H1 (cell line): ENCODE measurements around the gene LHFPL2.

Experiments
- BACH1 ChIP-seq: IDR thresholded peaks from 2 replicates; pipeline ENCODE4 v1.6.1; 2012; ENCODE audit warnings: low read length, improper control_type of control experiment
- CBX8 ChIP-seq: fragments of 300-800, 300-1000 bp; sonication (generic); IDR thresholded peaks from 2 replicates; pipeline ENCODE4 v1.7.1; 2016; ENCODE audit warnings: low read depth, low read length, borderline replicate concordance
- CTCF ChIP-seq, 3 experiments: IDR thresholded peaks; 1 replicate in 2 of 3; 2 replicates in 1 of 3; pipeline versions ENCODE4 v1.5.1 to v1.6.1; 2011; ENCODE audit warnings: low read length in 3 of 3, mild to moderate bottlenecking in 3 of 3, inconsistent platforms in 2 of 3, low read depth in 1 of 3, moderate library complexity in 1 of 3; ENCODE audit not compliant: insufficient read depth in 1 of 3; ENCODE audit errors: control extremely low read depth in 1 of 3
- EZH2 ChIP-seq: fragments of 200-600 bp; sonication (generic); IDR thresholded peaks from 2 replicates; pipeline ENCODE4 v1.7.1; 2012; ENCODE audit warnings: low read depth, mild to moderate bottlenecking, moderate library complexity, low read length, inconsistent platforms; ENCODE audit not compliant: severe bottlenecking
- MAFK ChIP-seq: IDR thresholded peaks from 2 replicates; pipeline ENCODE4 v1.6.1; 2012; ENCODE audit warnings: low read depth, mild to moderate bottlenecking, improper control_type of control experiment, low read length
- POLR2A ChIP-seq, 2 experiments: IDR thresholded peaks; 1 replicate in 1 of 2; 2 replicates in 1 of 2; pipeline ENCODE4 v1.6.1; 2011; ENCODE audit warnings: low read depth in 2 of 2, low read length in 2 of 2, mild to moderate bottlenecking in 2 of 2; ENCODE audit errors: control extremely low read depth in 1 of 2
- POLR2AphosphoS5 ChIP-seq: IDR thresholded peaks from 2 replicates; pipeline ENCODE4 v1.6.1; 2011; ENCODE audit warnings: low read depth, low read length
- TAF1 ChIP-seq: IDR thresholded peaks from 2 replicates; pipeline ENCODE4 v1.6.1; 2011; ENCODE audit warnings: mild to moderate bottlenecking, low read depth, low read length

- no peak for TF ChIP-seq CTCF (IDR thresholded peaks at IDR 0.05; ENCODE audit: control extremely low read depth in 1 of 3, insufficient read depth in 1 of 3, low read depth in 1 of 3, low read length in 3 of 3)
- no peak for TF ChIP-seq POLR2A (IDR thresholded peaks at IDR 0.05; ENCODE audit: control extremely low read depth in 1 of 2, low read depth in 2 of 2, low read length in 2 of 2)
- TF ChIP-seq POLR2AphosphoS5: no peak
- TF ChIP-seq MAFK: no peak
- no peak for TF ChIP-seq CBX8
- no peak for TF ChIP-seq BACH1
- TF ChIP-seq TAF1: no peak
- TF ChIP-seq EZH2: no peak
Measured at GRCh38 chr5:78647838-78648358, 674 bp downstream of the LHFPL2 start.
